HG02798 (cell line): Measurements from ENCODE around the gene MRPS16.

Experiments used
- ATAC-seq: cut with Tn5 transposase; IDR thresholded peaks from one replicate; pipeline ENCODE4 v1.9.1; 2021; ENCODE audit warnings: mild to moderate bottlenecking; ENCODE audit not compliant: unreplicated experiment, poor library complexity

The MRPS16 gene

GRCh38 chr10:73244866-73245477, 7.5 kb downstream of the MRPS16 start:
- no peak for ATAC-seq

GRCh38 chr10:73239908-73240307, 12.5 kb downstream of the MRPS16 start:
- no peak for ATAC-seq

- no peak for ATAC-seq
Measured at GRCh38 chr10:73238990-73239566, 13.4 kb downstream of the MRPS16 start.

GRCh38 chr10:73234695-73235094, 17.7 kb downstream of the MRPS16 start:
- ATAC-seq = no peak

- no peak for ATAC-seq
Measured at GRCh38 chr10:73233883-73234282, 18.6 kb downstream of the MRPS16 start.

- ATAC-seq = no peak
Measured at GRCh38 chr10:73232887-73233286, 19.6 kb downstream of the MRPS16 start.

GRCh38 chr10:73229567-73229966, 22.9 kb downstream of the MRPS16 start:
- no peak for ATAC-seq

- no peak for ATAC-seq
Measured at GRCh38 chr10:73228247-73228646, 24.2 kb downstream of the MRPS16 start.

- ATAC-seq = no peak
Measured at GRCh38 chr10:73226663-73227062, 25.8 kb downstream of the MRPS16 start.

- no peak for ATAC-seq
Measured at GRCh38 chr10:73225518-73225917, 26.9 kb downstream of the MRPS16 start.

- ATAC-seq = no peak
Measured at GRCh38 chr10:73220989-73221388, 31.5 kb downstream of the MRPS16 start.

- ATAC-seq = no peak
Measured at GRCh38 chr10:73219384-73219783, 33.1 kb downstream of the MRPS16 start.

GRCh38 chr10:73218431-73219191, 33.8 kb downstream of the MRPS16 start:
- ATAC-seq = no peak

- ATAC-seq = no peak
Measured at GRCh38 chr10:73217628-73218027, 34.8 kb downstream of the MRPS16 start.

- ATAC-seq = no peak
Measured at GRCh38 chr10:73215749-73216148, 36.7 kb downstream of the MRPS16 start.

- ATAC-seq = no peak
Measured at GRCh38 chr10:73211106-73211811, 41.2 kb downstream of the MRPS16 start.

GRCh38 chr10:73210395-73211105, 41.9 kb downstream of the MRPS16 start:
- no peak for ATAC-seq

GRCh38 chr10:73209705-73210104, 42.7 kb downstream of the MRPS16 start:
- ATAC-seq = no peak

- ATAC-seq = no peak
Measured at GRCh38 chr10:73207883-73208282, 44.6 kb downstream of the MRPS16 start.

- no peak for ATAC-seq
Measured at GRCh38 chr10:73206385-73206784, 46.1 kb downstream of the MRPS16 start.
